GM15510 (cell line): ENCODE results near the gene SNX30.

Source experiments
- POLR2A ChIP-seq: IDR thresholded peaks from 3 replicates; pipeline ENCODE4 v1.6.1; 2011; ENCODE audit warnings: borderline replicate concordance; ENCODE audit not compliant: insufficient read length; ENCODE audit errors: extremely low read depth

SNX30 gene

GRCh38 chr9:112762726-112763518, 12.4 kb downstream of the SNX30 start:
- TF ChIP-seq POLR2A = no peak

GRCh38 chr9:112764344-112764743, 13.8 kb downstream of the SNX30 start:
- no peak for TF ChIP-seq POLR2A

- TF ChIP-seq POLR2A = no peak
These were observed 14.3 kb downstream of the SNX30 start for GRCh38 chr9:112764837-112765236.

GRCh38 chr9:112765281-112765680, 14.7 kb downstream of the SNX30 start:
- TF ChIP-seq POLR2A = no peak

- no peak for TF ChIP-seq POLR2A
These were observed 21.0 kb downstream of the SNX30 start for GRCh38 chr9:112771359-112772214.

- TF ChIP-seq POLR2A = no peak
These were observed 21.6 kb downstream of the SNX30 start for GRCh38 chr9:112772215-112772509.

GRCh38 chr9:112772551-112772950, 22.0 kb downstream of the SNX30 start:
- TF ChIP-seq POLR2A = no peak

GRCh38 chr9:112774006-112774996, 23.7 kb downstream of the SNX30 start:
- TF ChIP-seq POLR2A = no peak

GRCh38 chr9:112777914-112778313, 27.4 kb downstream of the SNX30 start:
- TF ChIP-seq POLR2A = no peak

GRCh38 chr9:112780450-112781036, 30.0 kb downstream of the SNX30 start:
- TF ChIP-seq POLR2A = no peak

GRCh38 chr9:112782218-112782617, 31.7 kb downstream of the SNX30 start:
- TF ChIP-seq POLR2A = no peak

GRCh38 chr9:112783551-112783954, 33.0 kb downstream of the SNX30 start:
- TF ChIP-seq POLR2A = no peak

GRCh38 chr9:112784020-112784785, 33.6 kb downstream of the SNX30 start:
- TF ChIP-seq POLR2A = no peak

- TF ChIP-seq POLR2A = no peak
These were observed 35.4 kb downstream of the SNX30 start for GRCh38 chr9:112785986-112786385.

GRCh38 chr9:112786829-112787520, 36.4 kb downstream of the SNX30 start:
- TF ChIP-seq POLR2A = no peak
